HG02642 (cell line): ENCODE results near the gene HRAS.

Source experiments
- ATAC-seq: cut with Tn5 transposase; IDR thresholded peaks from one replicate; pipeline ENCODE4 v1.9.1; 2021; ENCODE audit warnings: mild to moderate bottlenecking; ENCODE audit not compliant: unreplicated experiment, poor library complexity

Gene HRAS

GRCh38 chr11:515131-515530 lies 20.2 kb downstream of the HRAS start:
- no peak for ATAC-seq

DNA sequence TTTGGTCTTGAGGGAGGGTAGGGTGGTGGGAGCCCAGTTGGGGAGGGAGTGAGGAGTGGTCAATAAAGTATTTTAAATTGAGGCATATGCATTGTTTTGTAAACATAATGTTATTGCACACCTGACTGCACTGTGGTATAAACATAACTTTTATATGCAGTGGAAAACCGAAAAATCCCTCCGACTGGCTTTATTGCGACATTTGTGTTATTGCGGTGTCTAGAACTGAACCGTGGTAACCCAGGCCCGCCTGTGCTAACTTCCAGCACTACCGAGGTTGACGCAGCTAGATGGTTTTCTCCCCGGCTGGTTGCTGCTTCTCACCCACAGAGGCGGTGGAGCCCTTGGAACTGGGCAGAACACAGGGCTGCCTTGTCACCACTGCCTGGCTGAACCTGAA lies 20.8 kb downstream of the HRAS start:
- ATAC-seq = no peak

DNA sequence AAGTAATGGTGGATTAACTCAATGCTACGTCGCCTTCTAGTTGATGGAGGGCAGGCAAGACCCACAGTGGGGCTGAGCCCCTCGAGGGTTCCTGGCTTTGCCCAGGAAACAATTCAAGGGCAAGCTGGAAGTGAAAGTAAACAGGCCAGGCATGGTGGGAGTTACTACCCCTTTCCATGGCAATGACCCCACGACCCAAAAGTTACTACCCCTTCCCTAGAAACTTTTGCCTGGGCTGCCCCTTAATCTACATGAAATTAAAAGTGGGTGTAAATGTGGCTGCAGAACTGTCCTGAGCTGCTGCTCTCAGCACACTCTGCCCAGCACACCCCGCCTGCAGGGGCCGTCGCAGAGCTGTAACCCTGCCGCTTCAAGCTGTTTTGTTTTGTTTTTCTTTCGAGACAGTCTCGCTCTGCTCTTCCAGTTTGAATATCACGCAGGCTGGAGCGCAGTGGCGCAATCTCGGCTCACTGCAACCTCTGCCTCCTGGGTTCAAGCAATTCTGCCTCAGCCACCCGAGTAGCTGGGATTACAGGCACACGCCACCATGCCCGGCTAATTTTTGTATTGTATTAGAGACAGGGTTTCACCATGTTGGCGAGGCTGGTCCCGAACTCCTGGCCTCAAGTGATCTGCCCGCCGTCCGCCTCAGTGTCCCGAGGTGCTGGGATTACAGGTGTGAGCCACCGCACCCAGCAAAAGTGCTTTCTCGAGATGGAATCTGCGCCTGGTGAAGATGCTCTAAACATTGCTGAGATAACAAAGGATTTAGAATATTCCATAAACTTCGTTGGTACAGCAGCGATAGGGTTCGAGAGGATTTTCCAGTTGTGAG lies 22.4 kb downstream of the HRAS start:
- ATAC-seq = no peak

GRCh38 chr11:508956-509355 lies 26.4 kb downstream of the HRAS start:
- ATAC-seq = no peak

GRCh38 chr11:507727-508515 lies 27.5 kb downstream of the HRAS start:
- ATAC-seq = no peak

GRCh38 chr11:506995-507726 lies 28.2 kb downstream of the HRAS start, which contains the start of gene RNH1:
RNH1 (minus strand) TSS chr11:507242; CDS start chr11:502162, 5,080 bp downstream.
- ATAC-seq = peak; percentile 53

DNA sequence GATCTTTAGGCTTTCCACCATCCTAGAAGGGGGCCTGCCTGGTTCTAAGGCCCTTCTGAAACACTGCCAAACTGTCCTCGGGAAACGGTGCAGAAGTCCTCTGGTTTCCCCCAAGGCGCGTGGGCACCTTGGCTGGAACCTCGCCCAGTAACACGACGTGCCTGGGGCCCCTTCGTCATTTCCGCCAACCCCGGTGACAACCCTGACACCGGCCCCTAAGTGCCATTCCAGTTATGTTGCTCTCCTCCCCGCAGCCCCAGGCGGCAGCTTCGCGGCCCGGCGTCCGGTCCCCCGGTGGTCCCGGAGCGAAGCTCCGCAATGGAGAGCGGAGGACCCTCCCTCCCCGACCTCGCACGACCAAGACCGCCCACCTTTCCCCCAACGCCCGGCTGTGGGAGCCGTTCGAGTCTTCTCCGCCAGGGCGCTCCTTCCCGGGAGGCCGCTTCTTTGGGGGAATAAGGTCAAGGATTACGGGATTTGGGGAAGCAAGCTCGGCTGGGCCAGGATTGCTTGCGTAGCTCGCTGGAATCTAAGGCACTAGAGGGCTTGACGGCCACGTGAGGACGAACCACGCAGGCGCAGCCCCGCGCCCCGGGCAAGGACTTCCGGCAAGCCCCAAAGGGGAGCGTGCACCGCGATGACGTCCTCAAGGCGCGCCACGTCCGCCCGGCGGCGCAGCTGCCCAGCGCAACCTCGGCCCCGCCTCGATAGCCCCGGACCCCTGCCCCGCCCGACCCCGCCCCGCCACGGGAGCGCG lies 29.0 kb downstream of the HRAS start:
- peak; percentile 76 for ATAC-seq

DNA sequence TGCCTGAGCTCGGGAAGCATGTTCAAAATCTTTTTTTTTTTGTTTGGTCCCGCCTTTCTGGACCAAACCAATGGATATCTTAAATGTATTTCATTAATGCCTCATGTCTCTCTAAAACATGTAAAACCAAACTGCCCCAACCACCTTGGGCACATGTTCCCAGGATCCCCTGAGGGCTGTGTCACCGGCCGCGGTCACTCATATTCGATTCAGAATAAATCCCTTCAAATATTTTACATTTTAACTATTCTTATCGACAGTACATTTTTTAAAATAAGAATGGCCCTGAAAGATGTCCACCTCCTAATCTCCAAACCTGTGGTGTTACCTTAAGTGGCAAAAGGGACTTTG lies 30.4 kb downstream of the HRAS start:
- no peak for ATAC-seq

- no peak for ATAC-seq
These were observed 31.1 kb downstream of the HRAS start for GRCh38 chr11:504053-504993.

DNA sequence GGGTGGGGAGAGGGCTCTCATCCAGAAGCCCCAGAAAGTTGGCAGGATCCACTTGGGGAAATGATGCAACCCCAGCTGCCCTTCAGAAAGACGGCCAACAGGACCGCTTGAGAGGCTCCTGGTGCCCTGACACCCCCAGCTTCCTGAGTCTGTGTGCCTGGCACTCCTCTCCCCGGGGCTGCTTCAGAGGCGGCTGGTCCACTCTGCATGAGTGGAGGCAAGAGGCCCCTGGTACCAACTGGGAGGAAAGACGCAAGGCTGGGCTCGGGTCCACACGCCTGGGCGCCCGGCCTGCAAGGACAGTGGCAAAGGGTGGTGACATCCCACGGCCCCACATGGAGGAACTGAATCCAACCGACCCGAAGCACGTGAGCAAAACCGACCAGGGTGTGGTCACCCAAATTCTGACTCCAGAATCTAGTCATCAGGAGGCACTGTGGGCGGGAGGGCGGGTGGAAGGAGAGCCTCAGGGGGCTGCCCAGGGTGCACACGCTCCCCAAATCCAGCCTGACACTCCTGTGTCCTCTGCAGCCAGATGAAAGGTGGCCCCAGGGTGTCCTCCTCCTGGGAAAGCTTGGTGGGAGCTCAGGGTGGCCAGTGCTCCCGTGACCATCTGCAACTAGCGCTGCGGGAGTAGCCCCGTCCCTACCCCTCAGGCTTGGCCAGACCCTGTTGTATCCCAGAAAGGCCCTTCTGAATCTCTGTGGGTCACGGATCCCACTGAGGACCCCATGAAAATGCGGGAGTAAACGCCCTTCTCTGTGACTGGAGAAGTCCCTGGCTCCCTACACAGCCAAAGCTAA lies 32.0 kb downstream of the HRAS start:
- no peak for ATAC-seq

DNA sequence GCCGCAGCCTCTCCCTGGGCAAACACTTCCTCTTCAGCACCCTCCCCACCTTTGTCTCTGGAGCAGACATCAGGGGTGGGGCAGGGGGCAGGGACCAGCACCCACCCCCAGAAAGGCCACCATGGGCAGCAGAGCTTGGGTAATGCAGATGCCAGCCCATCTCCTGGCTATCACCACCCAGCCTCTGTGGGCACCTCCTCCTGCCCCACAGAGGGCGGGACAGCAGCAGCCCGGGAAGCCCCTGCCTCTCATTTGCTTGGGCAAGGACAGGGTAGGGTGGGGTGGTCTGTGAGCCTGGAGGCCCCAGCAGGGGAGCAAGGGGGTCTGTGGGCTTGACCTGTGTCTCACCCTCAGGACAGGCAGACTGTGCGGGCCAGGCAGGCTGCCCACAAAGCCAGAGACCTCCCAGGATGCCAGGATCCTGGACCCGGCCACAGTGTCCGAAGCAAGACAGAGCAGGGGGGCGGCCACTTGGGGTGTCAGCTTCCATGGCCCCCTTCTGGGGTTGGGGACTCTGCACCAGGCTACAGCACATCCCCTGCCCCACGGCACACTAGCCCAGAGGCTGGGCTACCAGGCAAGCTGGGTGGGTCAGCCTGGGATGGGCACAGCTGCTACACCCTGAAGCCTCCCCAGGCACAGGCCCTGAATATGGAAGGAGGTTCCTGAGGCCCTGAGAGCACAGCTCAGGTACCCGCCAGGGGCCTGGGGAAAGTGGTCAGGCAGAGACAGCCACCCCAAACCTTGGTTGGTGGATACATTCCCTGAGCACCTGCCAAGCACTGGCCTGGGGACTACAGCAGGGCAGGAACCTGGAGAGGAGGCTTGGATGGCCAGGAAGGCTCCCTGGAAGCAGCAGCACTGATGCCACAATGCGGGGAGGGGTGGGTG lies 32.8 kb downstream of the HRAS start:
- no peak for ATAC-seq

DNA sequence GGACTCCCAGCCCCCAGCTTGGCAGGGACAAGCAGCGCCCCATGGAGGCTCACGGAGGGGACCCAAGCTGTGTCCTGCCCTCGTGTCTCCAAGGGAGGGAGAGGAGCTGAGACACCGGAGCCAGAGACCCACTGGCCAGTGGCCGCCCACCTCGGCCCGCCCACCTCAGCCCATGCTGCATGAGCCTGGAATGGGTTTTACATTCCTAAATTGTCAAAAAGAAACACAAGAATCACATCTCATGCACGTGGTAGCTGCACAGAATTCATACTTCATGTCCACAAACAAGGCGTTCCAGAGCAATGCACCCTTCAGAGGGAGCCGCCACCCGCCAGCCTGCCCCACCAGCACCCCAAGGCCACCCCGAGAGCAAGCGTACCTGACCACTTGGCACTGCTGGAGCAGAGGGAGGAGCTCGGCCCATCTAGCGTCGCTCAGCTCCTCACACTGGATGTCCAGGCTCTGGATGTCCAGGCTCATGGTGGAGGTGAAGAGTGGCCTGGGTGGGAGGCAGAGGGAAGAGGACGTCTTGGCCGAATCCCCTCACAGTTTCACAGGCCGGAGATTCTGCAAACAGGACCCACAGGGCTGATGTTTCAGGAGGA lies 33.6 kb downstream of the HRAS start:
- ATAC-seq = no peak

- no peak for ATAC-seq
These were observed 34.2 kb downstream of the HRAS start for GRCh38 chr11:501001-501682.

GRCh38 chr11:499201-500076 lies 35.9 kb downstream of the HRAS start:
- no peak for ATAC-seq
